ENCODE data around the gene BTN3A1. TPM values are rescaled to one million over a fixed set of nuclear protein-coding genes. Genes with fewer than 3 reads are reported as not detected.

BTN3A1 gene
- total and polyA plus RNA-seq, 10 of the 15 experiments (the other 5 are each of a cell fraction or from before 2014, with no cell fraction given), result 5.6 to 60.1 (median 16.1) TPM

DNA sequence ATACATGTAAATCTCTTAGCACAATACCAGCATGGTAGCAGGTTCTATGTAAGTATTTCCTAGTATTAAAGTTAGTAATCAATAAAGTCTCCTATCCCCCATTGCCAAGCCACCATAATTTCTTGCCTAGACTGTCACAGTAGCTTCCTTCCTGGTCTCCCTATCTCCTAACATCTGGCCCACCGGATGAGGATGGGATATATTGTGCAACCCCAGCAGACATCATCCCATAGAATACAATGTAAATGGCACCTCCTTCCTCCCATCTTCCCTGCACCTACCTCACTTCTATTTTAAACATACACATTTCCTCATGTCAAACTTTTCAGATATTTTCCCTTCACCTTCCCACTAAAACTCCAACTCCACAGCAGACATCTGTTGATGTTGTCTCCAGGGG lies 3.5 kb upstream of the BTN3A1 start:
- FAIRE-seq (no peak), ATAC-seq (no peak), DNase-seq (ENCODE audit: low read depth, low spot score) (no peak)
- Histone ChIP-seq H3K4me2 (ENCODE audit: control insufficient read depth, insufficient read depth) (no peak overlapping the region), H4K20me1 (ENCODE audit: control insufficient read depth, insufficient read depth) (no peaks in the 10 kb centered on the region), H3K79me2 (ENCODE audit: control insufficient read depth, insufficient read depth, low read length) (peaks cover 8% of the 10 kb centered on the region), H3K9me3 (replicated peaks; ENCODE audit: control insufficient read depth, insufficient read depth, low read length) (no peaks in the 10 kb centered on the region), H3K36me3 (ENCODE audit: control insufficient read depth in 2 of 2, insufficient read depth in 2 of 2, low read length in 1 of 2) (no peaks in the 10 kb centered on the region), H3K9ac (ENCODE audit: control insufficient read depth, insufficient read depth, low read length) (no peak overlapping the region), H3K4me1 (ENCODE audit: control insufficient read depth, insufficient read depth, low read length) (peaks cover 11% of the 10 kb centered on the region), H3K27ac (ENCODE audit: control insufficient read depth, insufficient read depth) (no peak overlapping the region), H2AFZ (ENCODE audit: control insufficient read depth, low read depth, low read length) (no peak overlapping the region), H3K4me3 (no peak overlapping the region), H3K27me3 (replicated peaks in 1 of 2; ENCODE audit: control insufficient read depth in 2 of 2, insufficient read depth in 2 of 2, low read length in 1 of 2) (no peaks in the 10 kb centered on the region)
- 88% methylated on average over 1 of the region's 1 CpG for WGBS (ENCODE audit: insufficient coverage, insufficient replicate concordance, low lambda C conversion rate, missing lambda C conversion rate)
- POLR2A ChIA-PET, result interaction anchor here (0.5 to 1.2 kb wide), 3 partner anchors 12 to 28 kb away, joined by 3 to 4 read pairs (median 3); no protein-coding TSS in a partner anchor
- intact Hi-C loops (cut with micrococcal nuclease; ENCODE audit: unreplicated experiment) (no loop called here), in situ Hi-C loops (cut with MboI) (no loop called here)
- BruUV-seq (replicated peaks), result no TSS peak
- SMC1A ChIA-PET (ENCODE audit: uncharacterized antibody, unreplicated experiment), result no interaction called here
- RAD21 ChIA-PET (ENCODE audit: unreplicated experiment), result no interaction called here
- TF ChIP-seq, protein P1, sequence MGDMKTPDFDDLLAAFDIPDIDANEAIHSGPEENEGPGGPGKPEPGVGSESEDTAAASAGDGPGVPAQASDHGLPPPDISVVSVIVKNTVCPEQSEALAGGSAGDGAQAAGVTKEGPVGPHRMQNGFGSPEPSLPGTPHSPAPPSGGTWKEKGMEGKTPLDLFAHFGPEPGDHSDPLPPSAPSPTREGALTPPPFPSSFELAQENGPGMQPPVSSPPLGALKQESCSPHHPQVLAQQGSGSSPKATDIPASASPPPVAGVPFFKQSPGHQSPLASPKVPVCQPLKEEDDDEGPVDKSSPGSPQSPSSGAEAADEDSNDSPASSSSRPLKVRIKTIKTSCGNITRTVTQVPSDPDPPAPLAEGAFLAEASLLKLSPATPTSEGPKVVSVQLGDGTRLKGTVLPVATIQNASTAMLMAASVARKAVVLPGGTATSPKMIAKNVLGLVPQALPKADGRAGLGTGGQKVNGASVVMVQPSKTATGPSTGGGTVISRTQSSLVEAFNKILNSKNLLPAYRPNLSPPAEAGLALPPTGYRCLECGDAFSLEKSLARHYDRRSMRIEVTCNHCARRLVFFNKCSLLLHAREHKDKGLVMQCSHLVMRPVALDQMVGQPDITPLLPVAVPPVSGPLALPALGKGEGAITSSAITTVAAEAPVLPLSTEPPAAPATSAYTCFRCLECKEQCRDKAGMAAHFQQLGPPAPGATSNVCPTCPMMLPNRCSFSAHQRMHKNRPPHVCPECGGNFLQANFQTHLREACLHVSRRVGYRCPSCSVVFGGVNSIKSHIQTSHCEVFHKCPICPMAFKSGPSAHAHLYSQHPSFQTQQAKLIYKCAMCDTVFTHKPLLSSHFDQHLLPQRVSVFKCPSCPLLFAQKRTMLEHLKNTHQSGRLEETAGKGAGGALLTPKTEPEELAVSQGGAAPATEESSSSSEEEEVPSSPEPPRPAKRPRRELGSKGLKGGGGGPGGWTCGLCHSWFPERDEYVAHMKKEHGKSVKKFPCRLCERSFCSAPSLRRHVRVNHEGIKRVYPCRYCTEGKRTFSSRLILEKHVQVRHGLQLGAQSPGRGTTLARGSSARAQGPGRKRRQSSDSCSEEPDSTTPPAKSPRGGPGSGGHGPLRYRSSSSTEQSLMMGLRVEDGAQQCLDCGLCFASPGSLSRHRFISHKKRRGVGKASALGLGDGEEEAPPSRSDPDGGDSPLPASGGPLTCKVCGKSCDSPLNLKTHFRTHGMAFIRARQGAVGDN (IDR thresholded peaks at IDR 0.05), result no peak
- TF ChIP-seq NBN (IDR thresholded peaks at IDR 0.05) (no peak), IRF4 (IDR thresholded peaks at IDR 0.05; ENCODE audit: low read depth, low read length) (no peak), MEF2B (IDR thresholded peaks at IDR 0.05; ENCODE audit: partially characterized antibody, poor library complexity, severe bottlenecking) (no peak), HDAC2 (IDR thresholded peaks at IDR 0.05) (no peak), CBFB (IDR thresholded peaks at IDR 0.05; ENCODE audit: low read depth) (no peak), SP1 (IDR thresholded peaks at IDR 0.05; ENCODE audit: low read depth, low read length) (no peak)
- TF ChIP-seq, protein P2, sequence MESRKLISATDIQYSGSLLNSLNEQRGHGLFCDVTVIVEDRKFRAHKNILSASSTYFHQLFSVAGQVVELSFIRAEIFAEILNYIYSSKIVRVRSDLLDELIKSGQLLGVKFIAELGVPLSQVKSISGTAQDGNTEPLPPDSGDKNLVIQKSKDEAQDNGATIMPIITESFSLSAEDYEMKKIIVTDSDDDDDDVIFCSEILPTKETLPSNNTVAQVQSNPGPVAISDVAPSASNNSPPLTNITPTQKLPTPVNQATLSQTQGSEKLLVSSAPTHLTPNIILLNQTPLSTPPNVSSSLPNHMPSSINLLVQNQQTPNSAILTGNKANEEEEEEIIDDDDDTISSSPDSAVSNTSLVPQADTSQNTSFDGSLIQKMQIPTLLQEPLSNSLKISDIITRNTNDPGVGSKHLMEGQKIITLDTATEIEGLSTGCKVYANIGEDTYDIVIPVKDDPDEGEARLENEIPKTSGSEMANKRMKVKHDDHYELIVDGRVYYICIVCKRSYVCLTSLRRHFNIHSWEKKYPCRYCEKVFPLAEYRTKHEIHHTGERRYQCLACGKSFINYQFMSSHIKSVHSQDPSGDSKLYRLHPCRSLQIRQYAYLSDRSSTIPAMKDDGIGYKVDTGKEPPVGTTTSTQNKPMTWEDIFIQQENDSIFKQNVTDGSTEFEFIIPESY (IDR thresholded peaks at IDR 0.05), result no peak
- TF ChIP-seq, protein P3, sequence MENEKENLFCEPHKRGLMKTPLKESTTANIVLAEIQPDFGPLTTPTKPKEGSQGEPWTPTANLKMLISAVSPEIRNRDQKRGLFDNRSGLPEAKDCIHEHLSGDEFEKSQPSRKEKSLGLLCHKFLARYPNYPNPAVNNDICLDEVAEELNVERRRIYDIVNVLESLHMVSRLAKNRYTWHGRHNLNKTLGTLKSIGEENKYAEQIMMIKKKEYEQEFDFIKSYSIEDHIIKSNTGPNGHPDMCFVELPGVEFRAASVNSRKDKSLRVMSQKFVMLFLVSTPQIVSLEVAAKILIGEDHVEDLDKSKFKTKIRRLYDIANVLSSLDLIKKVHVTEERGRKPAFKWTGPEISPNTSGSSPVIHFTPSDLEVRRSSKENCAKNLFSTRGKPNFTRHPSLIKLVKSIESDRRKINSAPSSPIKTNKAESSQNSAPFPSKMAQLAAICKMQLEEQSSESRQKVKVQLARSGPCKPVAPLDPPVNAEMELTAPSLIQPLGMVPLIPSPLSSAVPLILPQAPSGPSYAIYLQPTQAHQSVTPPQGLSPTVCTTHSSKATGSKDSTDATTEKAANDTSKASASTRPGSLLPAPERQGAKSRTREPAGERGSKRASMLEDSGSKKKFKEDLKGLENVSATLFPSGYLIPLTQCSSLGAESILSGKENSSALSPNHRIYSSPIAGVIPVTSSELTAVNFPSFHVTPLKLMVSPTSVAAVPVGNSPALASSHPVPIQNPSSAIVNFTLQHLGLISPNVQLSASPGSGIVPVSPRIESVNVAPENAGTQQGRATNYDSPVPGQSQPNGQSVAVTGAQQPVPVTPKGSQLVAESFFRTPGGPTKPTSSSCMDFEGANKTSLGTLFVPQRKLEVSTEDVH (IDR thresholded peaks at IDR 0.05; ENCODE audit: low read depth, partially characterized antibody), result no peak
- CTCF ChIA-PET, result interaction anchor here (0.7 kb wide), 1 partner anchor 9 kb away, joined by 3 read pairs; no protein-coding TSS in a partner anchor
